SK-MEL-5 (cell line): ENCODE data around the gene AFG1L. TPM values are rescaled to one million over a fixed set of nuclear protein-coding genes. Genes with fewer than 3 reads are reported as not detected.

Experiments used
- DNase-seq: peaks from one replicate; pipeline ENCODE4 v3.0.0-alpha.2; 2016; ENCODE audit warnings: low read depth, low spot score
- in situ Hi-C: cut with HindIII; loops from 2 replicates; pipeline ENCODE4 v1.10.0; 2016; ENCODE audit warnings: low sequenced_read_pairs, high pct_unique_total_duplicates, low pct_unique_long_range_greater_than_20kb
- small RNA-seq, 2 experiments: library from RNA; depleted of rRNA; stranded (forward); fragments of <200 nt; gene quantifications; one replicate each; pipeline ENCODE3, GENCODE V24; 2014
- total RNA-seq: library from RNA; depleted of rRNA; stranded (reverse); fragments of >200 nt; shearing (Covaris generic); gene quantifications from 2 replicates; pipeline ENCODE4 v1.2.3, GENCODE V29; 2014; rRNA removed

AFG1L gene
- total RNA-seq, 1 experiment from 2014 or later, result 2.4 TPM

GRCh38 chr6:108565893-108566292, 271.0 kb downstream of the AFG1L start:
- in situ Hi-C loops, result no loop called here
- peak; percentile 41 for DNase-seq

GRCh38 chr6:108566406-108566805, 271.6 kb downstream of the AFG1L start:
- in situ Hi-C loops, result no loop called here
- DNase-seq, result no peak

- no peak for DNase-seq
- in situ Hi-C loops, result no loop called here
These were observed 273.2 kb downstream of the AFG1L start for GRCh38 chr6:108568101-108568500.

GRCh38 chr6:108568551-108569305, 273.9 kb downstream of the AFG1L start:
- in situ Hi-C loops, result no loop called here
- DNase-seq, result no peak

DNA sequence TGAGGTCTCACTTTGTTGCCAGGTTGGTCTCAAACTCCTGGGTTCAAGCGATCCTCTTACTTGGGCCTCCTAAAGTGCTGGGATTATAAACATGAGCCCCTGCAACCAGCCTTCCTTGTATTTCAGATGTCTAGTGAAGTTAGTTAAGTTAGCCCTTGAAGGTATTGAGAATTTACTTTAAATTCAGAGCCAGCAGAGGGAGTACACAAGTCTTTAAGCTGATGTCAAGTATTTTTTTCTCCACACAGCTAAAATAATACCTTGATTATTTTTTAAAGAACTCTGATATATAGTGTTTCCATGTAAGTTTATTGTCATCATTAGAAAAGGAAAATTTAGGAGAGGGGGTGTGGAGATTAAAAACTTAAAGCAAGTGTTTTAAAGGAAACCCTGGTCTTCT, 275.7 kb downstream of the AFG1L start:
- DNase-seq, result peak; percentile 32
- in situ Hi-C loops, result no loop called here

DNA sequence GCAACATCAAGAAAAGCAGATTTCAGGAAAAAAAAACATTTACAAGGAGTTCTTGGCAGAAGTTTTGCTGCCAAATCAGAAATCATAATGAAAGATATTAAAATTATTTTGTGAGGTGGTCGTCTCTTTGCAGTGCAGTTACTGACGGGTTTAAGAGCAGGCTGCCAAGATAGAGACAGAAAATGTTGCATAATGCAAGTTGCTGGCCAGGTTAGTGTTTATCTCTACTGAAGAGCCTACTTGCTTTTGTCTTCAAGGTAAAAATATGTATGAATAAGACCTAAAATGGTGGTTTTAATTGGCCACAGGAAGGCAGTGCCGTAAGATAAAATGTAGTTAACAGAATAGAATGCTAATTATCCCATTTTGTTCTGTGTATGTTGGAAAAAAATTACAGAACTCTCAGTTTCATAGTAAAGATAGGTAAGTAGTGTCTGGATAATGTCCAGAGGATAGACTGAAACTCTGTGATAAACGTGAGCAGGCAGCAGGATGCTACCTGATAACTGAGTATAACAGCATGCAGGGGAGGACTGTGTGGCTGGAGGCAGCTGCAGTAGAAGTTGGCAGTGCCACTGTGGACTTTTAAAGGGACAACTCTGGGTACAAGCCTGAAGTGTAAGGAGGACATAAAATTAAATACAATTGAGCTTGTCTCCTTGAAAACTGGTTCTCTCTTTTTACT, 279.7 kb downstream of the AFG1L start:
- in situ Hi-C loops, result no loop called here
- DNase-seq, result no peak

Small RNA genes lying within 50 kb of the gene (small RNA-seq; reads per million reads assigned to genes)
- gene AL356121.1 (0 reads per million in 2 experiments), gene AL391646.1 (0 reads per million in 2 experiments), gene RNA5SP212 (0 reads per million in 2 experiments), gene RNU6-1144P (0 to 0.38 reads per million in 2 experiments), gene RNU6-770P (0 reads per million in 2 experiments), gene Z98742.2 (0 reads per million in 2 experiments)

Other genes with a start within 250 kb of the AFG1L start
- gene OSTM1, start 220.3 kb upstream of the AFG1L start, total RNA-seq, result 194 and 228 TPM in 2 replicates
- 0.18 and 0.24 TPM in 2 replicates for gene NR2E1, start 129.0 kb upstream of the AFG1L start, total RNA-seq
- 174 and 189 TPM in 2 replicates for gene SNX3, start 34.0 kb upstream of the AFG1L start, total RNA-seq